HL-60 (cell line): ENCODE data around the gene FAM177B.

ENCODE experiments used
- DNase-seq, 2 experiments: peaks; one replicate each; pipeline ENCODE4 v3.0.0-alpha.2; 2010 to 2020; ENCODE audit warnings: low read depth in 1 of 2, low spot score in 1 of 2
- H3K27ac ChIP-seq: fragments of 250-450 bp; sonication (Bioruptor Pico); replicated peaks from 2 replicates; pipeline ENCODE4 v1.5.1; 2020; ENCODE audit warnings: mild to moderate bottlenecking, moderate library complexity
- H3K27me3 ChIP-seq: fragments of 250-450 bp; sonication (Bioruptor Pico); 2 replicates; pipeline ENCODE4 v1.5.1; 2021; ENCODE audit warnings: mild to moderate bottlenecking, moderate library complexity; ENCODE audit not compliant: insufficient read depth, poor library complexity, severe bottlenecking
- H3K4me3 ChIP-seq: replicated peaks from 2 replicates; pipeline ENCODE4 v1.5.1; 2011; ENCODE audit warnings: mild to moderate bottlenecking, control low read depth, low read length; ENCODE audit not compliant: insufficient read depth
- GABPA ChIP-seq: IDR thresholded peaks from 2 replicates; pipeline ENCODE4 v1.6.1; 2012; ENCODE audit warnings: low read depth
- POLR2AphosphoS5 ChIP-seq: IDR thresholded peaks from 2 replicates; pipeline ENCODE4 v1.6.1; 2012; ENCODE audit warnings: low read depth
- SPI1 ChIP-seq: IDR thresholded peaks from 2 replicates; pipeline ENCODE4 v1.6.1; 2012; ENCODE audit warnings: low read depth, mild to moderate bottlenecking, borderline replicate concordance
- TF ChIP-seq, protein P1 (sequence below): IDR thresholded peaks from 2 replicates; pipeline ENCODE4 v1.6.1; 2012; ENCODE audit warnings: low read depth; ENCODE audit not compliant: insufficient replicate concordance
- TF ChIP-seq, protein P2 (sequence below): IDR thresholded peaks from one replicate; pipeline ENCODE4 v1.5.1; 2011; ENCODE audit warnings: low read length, control low read depth, inconsistent platforms; ENCODE audit not compliant: insufficient read depth

FAM177B gene

DNA sequence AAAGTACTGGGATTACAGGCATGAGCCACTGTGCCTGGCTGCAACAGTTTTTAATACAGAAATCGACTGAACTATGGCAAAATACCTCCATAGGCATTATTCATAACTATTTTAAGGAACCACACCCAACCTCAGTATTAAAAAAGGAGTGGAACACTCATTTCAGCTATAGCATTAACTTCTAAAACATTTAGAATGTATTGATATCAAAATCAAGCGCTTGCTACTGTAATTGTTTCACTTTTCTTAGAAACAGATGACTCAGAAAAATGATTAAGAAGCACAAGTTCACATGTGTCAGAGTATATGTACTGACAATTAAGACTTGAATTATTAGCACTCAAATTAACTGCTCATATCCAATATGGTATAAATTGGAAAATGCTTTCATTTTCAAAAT is 39.8 kb upstream of the FAM177B start:
- DNase-seq, result no peak
- H3K27me3 ChIP-seq, result no peaks in the 10 kb centered on the region
- no peak for TF ChIP-seq SPI1
- TF ChIP-seq GABPA, result no peak
- TF ChIP-seq POLR2AphosphoS5, result no peak
- TF ChIP-seq, protein P1, sequence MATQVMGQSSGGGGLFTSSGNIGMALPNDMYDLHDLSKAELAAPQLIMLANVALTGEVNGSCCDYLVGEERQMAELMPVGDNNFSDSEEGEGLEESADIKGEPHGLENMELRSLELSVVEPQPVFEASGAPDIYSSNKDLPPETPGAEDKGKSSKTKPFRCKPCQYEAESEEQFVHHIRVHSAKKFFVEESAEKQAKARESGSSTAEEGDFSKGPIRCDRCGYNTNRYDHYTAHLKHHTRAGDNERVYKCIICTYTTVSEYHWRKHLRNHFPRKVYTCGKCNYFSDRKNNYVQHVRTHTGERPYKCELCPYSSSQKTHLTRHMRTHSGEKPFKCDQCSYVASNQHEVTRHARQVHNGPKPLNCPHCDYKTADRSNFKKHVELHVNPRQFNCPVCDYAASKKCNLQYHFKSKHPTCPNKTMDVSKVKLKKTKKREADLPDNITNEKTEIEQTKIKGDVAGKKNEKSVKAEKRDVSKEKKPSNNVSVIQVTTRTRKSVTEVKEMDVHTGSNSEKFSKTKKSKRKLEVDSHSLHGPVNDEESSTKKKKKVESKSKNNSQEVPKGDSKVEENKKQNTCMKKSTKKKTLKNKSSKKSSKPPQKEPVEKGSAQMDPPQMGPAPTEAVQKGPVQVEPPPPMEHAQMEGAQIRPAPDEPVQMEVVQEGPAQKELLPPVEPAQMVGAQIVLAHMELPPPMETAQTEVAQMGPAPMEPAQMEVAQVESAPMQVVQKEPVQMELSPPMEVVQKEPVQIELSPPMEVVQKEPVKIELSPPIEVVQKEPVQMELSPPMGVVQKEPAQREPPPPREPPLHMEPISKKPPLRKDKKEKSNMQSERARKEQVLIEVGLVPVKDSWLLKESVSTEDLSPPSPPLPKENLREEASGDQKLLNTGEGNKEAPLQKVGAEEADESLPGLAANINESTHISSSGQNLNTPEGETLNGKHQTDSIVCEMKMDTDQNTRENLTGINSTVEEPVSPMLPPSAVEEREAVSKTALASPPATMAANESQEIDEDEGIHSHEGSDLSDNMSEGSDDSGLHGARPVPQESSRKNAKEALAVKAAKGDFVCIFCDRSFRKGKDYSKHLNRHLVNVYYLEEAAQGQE, result no peak
- TF ChIP-seq, protein P2, sequence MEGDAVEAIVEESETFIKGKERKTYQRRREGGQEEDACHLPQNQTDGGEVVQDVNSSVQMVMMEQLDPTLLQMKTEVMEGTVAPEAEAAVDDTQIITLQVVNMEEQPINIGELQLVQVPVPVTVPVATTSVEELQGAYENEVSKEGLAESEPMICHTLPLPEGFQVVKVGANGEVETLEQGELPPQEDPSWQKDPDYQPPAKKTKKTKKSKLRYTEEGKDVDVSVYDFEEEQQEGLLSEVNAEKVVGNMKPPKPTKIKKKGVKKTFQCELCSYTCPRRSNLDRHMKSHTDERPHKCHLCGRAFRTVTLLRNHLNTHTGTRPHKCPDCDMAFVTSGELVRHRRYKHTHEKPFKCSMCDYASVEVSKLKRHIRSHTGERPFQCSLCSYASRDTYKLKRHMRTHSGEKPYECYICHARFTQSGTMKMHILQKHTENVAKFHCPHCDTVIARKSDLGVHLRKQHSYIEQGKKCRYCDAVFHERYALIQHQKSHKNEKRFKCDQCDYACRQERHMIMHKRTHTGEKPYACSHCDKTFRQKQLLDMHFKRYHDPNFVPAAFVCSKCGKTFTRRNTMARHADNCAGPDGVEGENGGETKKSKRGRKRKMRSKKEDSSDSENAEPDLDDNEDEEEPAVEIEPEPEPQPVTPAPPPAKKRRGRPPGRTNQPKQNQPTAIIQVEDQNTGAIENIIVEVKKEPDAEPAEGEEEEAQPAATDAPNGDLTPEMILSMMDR, result no peak
- no peak overlapping the region for H3K27ac ChIP-seq
- H3K4me3 ChIP-seq, result no peak overlapping the region

DNA sequence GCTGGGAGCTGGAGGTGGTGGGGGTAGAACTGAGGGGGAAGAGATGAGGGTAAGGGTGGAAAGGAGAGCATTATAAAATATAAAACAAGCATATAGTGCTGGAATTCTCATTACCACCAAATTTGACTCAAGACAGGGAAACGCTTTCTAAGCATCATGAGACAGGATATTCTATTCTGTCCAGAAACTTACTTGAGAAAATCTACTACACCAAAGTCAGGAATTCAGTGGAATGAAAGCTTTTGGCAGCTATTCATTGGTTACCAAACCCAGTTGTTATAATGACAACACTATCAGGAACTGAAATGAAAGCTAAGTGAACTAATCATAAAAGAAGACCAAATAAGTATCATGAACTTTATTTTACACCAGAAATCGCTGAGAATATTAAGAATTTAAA is 39.2 kb upstream of the FAM177B start:
- DNase-seq, result no peak
- H3K4me3 ChIP-seq, result no peak overlapping the region
- H3K27me3 ChIP-seq, result no peaks in the 10 kb centered on the region
- TF ChIP-seq GABPA (no peak), SPI1 (no peak), POLR2AphosphoS5 (no peak)
- TF ChIP-seq, protein P2, result no peak
- TF ChIP-seq, protein P1, result no peak
- no peak overlapping the region for H3K27ac ChIP-seq

DNA sequence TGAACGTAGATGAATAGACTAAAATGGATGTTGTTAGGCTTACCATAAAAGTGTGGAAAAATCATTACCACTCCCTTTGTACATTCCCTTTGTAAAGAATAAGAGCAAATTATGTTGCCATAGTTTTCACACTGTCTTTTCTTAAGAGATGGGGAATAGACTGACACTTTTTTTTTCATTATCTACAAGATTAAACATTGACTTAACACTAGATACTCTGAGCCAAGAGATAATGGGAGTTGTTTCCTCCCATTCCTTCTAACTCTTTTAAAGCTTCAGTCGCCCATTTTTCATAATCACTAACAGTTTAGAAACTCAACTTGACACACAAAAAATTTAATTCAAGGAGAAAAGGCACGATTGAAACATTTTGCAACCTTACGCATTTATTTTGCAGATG is 34.8 kb upstream of the FAM177B start:
- no peak overlapping the region for H3K4me3 ChIP-seq
- TF ChIP-seq, protein P1, result no peak
- TF ChIP-seq POLR2AphosphoS5 (no peak), GABPA (no peak), SPI1 (no peak)
- TF ChIP-seq, protein P2, result no peak

More for the DNA sequence above, 34.8 kb upstream of the FAM177B start:
- no peaks in the 10 kb centered on the region for H3K27me3 ChIP-seq
- DNase-seq, result no peak
- no peak overlapping the region for H3K27ac ChIP-seq
